Loucy (cell line): Measurements from ENCODE around the gene ITGA2.

ENCODE experiments used
- H2AFZ ChIP-seq: fragments of 200-600 bp; sonication (generic); 2 replicates; pipeline ENCODE4 v1.6.0; 2016; ENCODE audit warnings: antibody characterized with exemption, mild to moderate bottlenecking, low read length, moderate library complexity
- H3F3A ChIP-seq: fragments of 200-600 bp; 2 replicates; pipeline ENCODE4 v1.6.0; 2016; ENCODE audit warnings: antibody characterized with exemption, low read depth, mild to moderate bottlenecking
- H3K27me3 ChIP-seq: fragments of 200-600 bp; sonication (generic); 2 replicates; pipeline ENCODE4 v1.6.1; 2014; ENCODE audit warnings: low read length, mild to moderate bottlenecking; ENCODE audit not compliant: insufficient read depth, poor library complexity, severe bottlenecking
- H3K36me3 ChIP-seq: fragments of 200-600 bp; sonication (generic); 2 replicates; pipeline ENCODE4 v1.6.1; 2016; ENCODE audit warnings: low read length; ENCODE audit not compliant: insufficient read depth
- H3K4me1 ChIP-seq: fragments of 200-600 bp; sonication (generic); 2 replicates; pipeline ENCODE4 v1.5.1; 2014; ENCODE audit warnings: low read length, mild to moderate bottlenecking; ENCODE audit not compliant: insufficient read depth, poor library complexity, severe bottlenecking
- H3K4me2 ChIP-seq: fragments of 200-600 bp; sonication (generic); 2 replicates; pipeline ENCODE4 v1.6.0; 2014; ENCODE audit warnings: antibody characterized with exemption, low read length, low read depth, mild to moderate bottlenecking; ENCODE audit not compliant: poor library complexity, severe bottlenecking
- H3K4me3 ChIP-seq: fragments of 200-600 bp; sonication (generic); 2 replicates; pipeline ENCODE4 v1.5.1; 2014; ENCODE audit warnings: low read length, mild to moderate bottlenecking, mixed read lengths; ENCODE audit not compliant: poor library complexity, severe bottlenecking
- H3K79me2 ChIP-seq: fragments of 200-600 bp; sonication (generic); 2 replicates; pipeline ENCODE4 v1.6.1; 2014; ENCODE audit warnings: low read length; ENCODE audit not compliant: insufficient read depth
- H3K9ac ChIP-seq: fragments of 200-600 bp; sonication (generic); 2 replicates; pipeline ENCODE4 v1.6.0; 2014; ENCODE audit warnings: mild to moderate bottlenecking, low read depth, low read length, moderate library complexity; ENCODE audit not compliant: poor library complexity, severe bottlenecking
- H3K9me2 ChIP-seq: fragments of 200-600 bp; sonication (generic); replicated peaks from 2 replicates; pipeline ENCODE4 v1.6.1; 2016; ENCODE audit warnings: low read depth, low read length, mixed read lengths
- H3K9me3 ChIP-seq: fragments of 200-600 bp; sonication (generic); 2 replicates; pipeline ENCODE4 v1.6.1; 2014; ENCODE audit warnings: mild to moderate bottlenecking, antibody characterized with exemption, low read length, low read depth; ENCODE audit not compliant: insufficient read depth
- H4K20me1 ChIP-seq: fragments of 200-600 bp; sonication (generic); 2 replicates; pipeline ENCODE4 v1.6.0; 2014; ENCODE audit warnings: antibody characterized with exemption, low read length, mild to moderate bottlenecking; ENCODE audit not compliant: insufficient read depth, poor library complexity, severe bottlenecking
- CTCF ChIP-seq: fragments of 200-600 bp; sonication (generic); conservative IDR thresholded peaks from 2 replicates; pipeline ENCODE4 v1.5.1; 2014; ENCODE audit warnings: mild to moderate bottlenecking, antibody characterized with exemption, low read length
- EZH2phosphoT487 ChIP-seq: fragments of 200-600 bp; IDR thresholded peaks from 2 replicates; pipeline ENCODE4 v1.6.1; 2018; ENCODE audit warnings: antibody characterized with exemption, mild to moderate bottlenecking, moderate library complexity, borderline replicate concordance

Gene ITGA2

GRCh38 chr5:52995095-52995494, 5.9 kb downstream of the ITGA2 start:
- H3K79me2 ChIP-seq: no peaks in the 10 kb centered on the region
- H3K36me3 ChIP-seq: no peaks in the 10 kb centered on the region
- no peaks in the 10 kb centered on the region for H3F3A ChIP-seq
- H3K4me2 ChIP-seq: no peak overlapping the region
- no peak overlapping the region for H3K9ac ChIP-seq
- no peak overlapping the region for H2AFZ ChIP-seq
- H3K27me3 ChIP-seq: no peaks in the 10 kb centered on the region
- no peaks in the 10 kb centered on the region for H4K20me1 ChIP-seq
- no peaks in the 10 kb centered on the region for H3K9me3 ChIP-seq
- no peak overlapping the region for H3K4me3 ChIP-seq
- H3K4me1 ChIP-seq: peaks cover 13% of the 10 kb centered on the region
- no peaks in the 10 kb centered on the region for H3K9me2 ChIP-seq
- TF ChIP-seq EZH2phosphoT487 (no peak), CTCF (no peak)

DNA sequence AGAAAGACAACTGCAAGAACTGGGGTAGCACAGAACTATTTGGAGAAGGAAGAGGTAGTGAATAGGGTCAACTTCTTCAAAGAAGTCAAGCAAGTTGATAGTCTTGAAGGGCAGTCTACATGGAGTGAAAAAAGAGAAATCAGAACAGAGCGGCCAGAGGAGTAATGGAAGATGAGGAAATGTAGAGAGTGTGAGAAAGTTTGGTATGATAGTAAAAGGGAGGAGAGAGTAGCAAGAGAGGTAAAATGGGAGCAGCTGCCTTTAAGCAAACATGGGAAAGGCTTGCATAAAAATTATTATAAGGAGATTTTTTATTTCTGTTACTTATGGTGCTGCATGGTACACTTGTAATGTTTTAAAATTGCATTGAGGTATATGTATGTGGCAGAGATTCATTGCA, 6.8 kb downstream of the ITGA2 start:
- H3K9me2 ChIP-seq: no peaks in the 10 kb centered on the region
- TF ChIP-seq CTCF (no peak), EZH2phosphoT487 (no peak)
- no peaks in the 10 kb centered on the region for H3F3A ChIP-seq
- H3K27me3 ChIP-seq: no peaks in the 10 kb centered on the region
- no peaks in the 10 kb centered on the region for H3K36me3 ChIP-seq
- H2AFZ ChIP-seq: no peak overlapping the region
- H3K4me2 ChIP-seq: no peak overlapping the region
- no peaks in the 10 kb centered on the region for H4K20me1 ChIP-seq
- H3K4me3 ChIP-seq: no peak overlapping the region
- peaks cover 5% of the 10 kb centered on the region for H3K4me1 ChIP-seq
- no peak overlapping the region for H3K9ac ChIP-seq
- H3K79me2 ChIP-seq: no peaks in the 10 kb centered on the region
- no peaks in the 10 kb centered on the region for H3K9me3 ChIP-seq

GRCh38 chr5:52996979-52997378, 7.8 kb downstream of the ITGA2 start:
- Histone ChIP-seq H2AFZ (no peak overlapping the region), H3K79me2 (no peaks in the 10 kb centered on the region)

More at GRCh38 chr5:52996979-52997378, 7.8 kb downstream of the ITGA2 start:
- no peak overlapping the region for H3K9ac ChIP-seq
- H3K4me3 ChIP-seq: no peak overlapping the region
- no peak overlapping the region for H3K4me2 ChIP-seq
- no peaks in the 10 kb centered on the region for H3F3A ChIP-seq
- H3K36me3 ChIP-seq: no peaks in the 10 kb centered on the region
- TF ChIP-seq CTCF (no peak), EZH2phosphoT487 (no peak)
- peaks cover 5% of the 10 kb centered on the region for H3K4me1 ChIP-seq
- no peaks in the 10 kb centered on the region for H3K27me3 ChIP-seq
- H4K20me1 ChIP-seq: no peaks in the 10 kb centered on the region
- H3K9me3 ChIP-seq: no peaks in the 10 kb centered on the region
- no peaks in the 10 kb centered on the region for H3K9me2 ChIP-seq
